Liver (tissue), 9 donors: Measurements from ENCODE around the gene AHI1. TPM values are rescaled to one million over a fixed set of nuclear protein-coding genes. Genes with fewer than 3 reads are reported as not detected.

ENCODE experiments used
- DNase-seq: peaks from one replicate; pipeline ENCODE4 v3.0.0-alpha.2; 2017; ENCODE audit warnings: low spot score
- H3K27ac ChIP-seq, 2 donors: one replicate each; pipeline ENCODE4 v1.7.0; 2013; ENCODE audit warnings: inconsistent platforms in 2 of 2, low read length in 2 of 2, control low read depth in 1 of 2, low read depth in 1 of 2, mild to moderate bottlenecking in 1 of 2
- H3K27me3 ChIP-seq, 4 donors: one replicate each; pipeline versions ENCODE4 v1.6.1 to v1.7.0; 2013; ENCODE audit warnings: low read length in 3 of 4, inconsistent platforms in 1 of 4, mild to moderate bottlenecking in 1 of 4, moderate library complexity in 1 of 4; ENCODE audit not compliant: control insufficient read depth in 4 of 4, insufficient read depth in 4 of 4
- H3K36me3 ChIP-seq, 4 donors: one replicate each; pipeline versions ENCODE4 v1.6.1 to v1.7.0; 2013; ENCODE audit warnings: low read length in 3 of 4, mild to moderate bottlenecking in 3 of 4, low read depth in 1 of 4, moderate library complexity in 1 of 4; ENCODE audit not compliant: control insufficient read depth in 4 of 4, insufficient read depth in 3 of 4
- H3K4me1 ChIP-seq, 4 donors: one replicate each; pipeline versions ENCODE4 v1.6.1 to v1.7.0; 2013; ENCODE audit warnings: low read length in 3 of 4, mild to moderate bottlenecking in 3 of 4, moderate library complexity in 1 of 4; ENCODE audit not compliant: control insufficient read depth in 4 of 4, insufficient read depth in 4 of 4
- H3K4me3 ChIP-seq, 3 donors: one replicate each; pipeline versions ENCODE4 v1.6.1 to v1.7.0; 2013; ENCODE audit warnings: low read length in 3 of 3, control low read depth in 1 of 3, low read depth in 1 of 3, mild to moderate bottlenecking in 1 of 3
- H3K9ac ChIP-seq, 2 donors: one replicate each; pipeline ENCODE4 v1.7.0; 2013; ENCODE audit warnings: low read length in 2 of 2, mild to moderate bottlenecking in 2 of 2, moderate library complexity in 2 of 2, control low read depth in 1 of 2, low read depth in 1 of 2
- H3K9me3 ChIP-seq, 4 donors: one replicate each; pipeline versions ENCODE4 v1.6.1 to v1.7.0; 2013; ENCODE audit warnings: low read length in 3 of 4; ENCODE audit not compliant: control insufficient read depth in 4 of 4
- CTCF ChIP-seq: fragments of 150-350 bp; IDR thresholded peaks from 2 replicates; pipeline ENCODE4 v1.5.1; 2017; ENCODE audit warnings: improper control_type of control experiment, low read depth, low read length; ENCODE audit not compliant: missing input control
- HNF4G ChIP-seq: IDR thresholded peaks from 2 replicates; pipeline ENCODE4 v1.6.1; 2016; ENCODE audit warnings: antibody characterized with exemption
- JUND ChIP-seq, 2 donors: IDR thresholded peaks; 2 replicates each; pipeline ENCODE4 v1.6.1; 2016; ENCODE audit warnings: antibody characterized with exemption in 2 of 2
- NR2F2 ChIP-seq: IDR thresholded peaks from 2 replicates; pipeline ENCODE4 v1.6.1; 2016; ENCODE audit warnings: antibody characterized with exemption
- RAD21 ChIP-seq, 2 donors: IDR thresholded peaks; 2 replicates each; pipeline ENCODE4 v1.6.1; 2016; ENCODE audit warnings: antibody characterized with exemption in 2 of 2, mild to moderate bottlenecking in 2 of 2
- SP1 ChIP-seq: IDR thresholded peaks from 2 replicates; pipeline ENCODE4 v1.6.1; 2018; ENCODE audit warnings: antibody characterized with exemption, mild to moderate bottlenecking
- TAF1 ChIP-seq: conservative IDR thresholded peaks from 2 replicates; pipeline ENCODE4 v1.6.1; 2016; ENCODE audit warnings: antibody characterized with exemption, mild to moderate bottlenecking
- YY1 ChIP-seq: IDR thresholded peaks from 2 replicates; pipeline ENCODE4 v1.6.1; 2016; ENCODE audit warnings: antibody characterized with exemption, mild to moderate bottlenecking
- WGBS: extraction: QIAGEN DNeasy Blood & Tissue Kit; methylation state at CpG from one replicate; pipeline ENCODE4 v1.1.7; 2013; 5-methylcytosine and 5-hydroxymethylcytosine counted together
- polyA plus RNA-seq, 2 donors: library from polyadenylated mRNA; stranded (reverse) in 1 of 2; unstranded in 1 of 2; fragments of 200-250 nt in 1 of 2; fragments of >200 nt in 1 of 2; fragmentation: Nextera tagmentation in 1 of 2; extraction: Ambion mirVana in 1 of 2; gene quantifications; one replicate each; pipeline versions ENCODE4 v1.2.1 to v1.2.3, GENCODE V29; 2013 to 2015
- total RNA-seq, 2 donors: library from RNA; depleted of rRNA; stranded (reverse); fragments of >200 nt; gene quantifications; one replicate each; pipeline ENCODE4 v1.2.3, GENCODE V29; 2014
- TF ChIP-seq, protein P1 (sequence below): IDR thresholded peaks from 2 replicates; pipeline ENCODE4 v1.6.1; 2016; ENCODE audit warnings: antibody characterized with exemption
- TF ChIP-seq, protein P2 (sequence below): IDR thresholded peaks from 2 replicates; pipeline ENCODE4 v1.6.1; 2016; ENCODE audit warnings: antibody characterized with exemption, mild to moderate bottlenecking
- donor health status: healthy.
- donor health status: healthy.
- donor health status: healthy.
- donor health status: healthy.
- donor health status: healthy.

Gene AHI1
- total and polyA plus RNA-seq, 4 donors, result 2.0 to 14.4 (median 9.0) TPM

GRCh38 chr6:135268740-135269139 lies 228.8 kb downstream of the AHI1 start:
- Histone ChIP-seq H3K27ac (no peak overlapping the region), H3K9me3 (no peaks in the 10 kb centered on the region), H3K4me3 (no peak overlapping the region), H3K9ac (no peak overlapping the region), H3K36me3 (no peaks in the 10 kb centered on the region), H3K4me1 (peaks cover 0 to 7% (median 0%) of the 10 kb centered on the region in 4 donors), H3K27me3 (no peaks in the 10 kb centered on the region)
- WGBS, result 94% methylated on average over 3 of the region's 3 CpGs
- no peak for TF ChIP-seq RAD21 (IDR thresholded peaks at IDR 0.05)
- no peak for TF ChIP-seq SP1
- TF ChIP-seq TAF1, result no peak
- TF ChIP-seq, protein P1, sequence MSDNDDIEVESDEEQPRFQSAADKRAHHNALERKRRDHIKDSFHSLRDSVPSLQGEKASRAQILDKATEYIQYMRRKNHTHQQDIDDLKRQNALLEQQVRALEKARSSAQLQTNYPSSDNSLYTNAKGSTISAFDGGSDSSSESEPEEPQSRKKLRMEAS, result no peak
- TF ChIP-seq HNF4G, result no peak
- TF ChIP-seq CTCF, result no peak
- no peak for TF ChIP-seq JUND (IDR thresholded peaks at IDR 0.05)
- TF ChIP-seq, protein P2, sequence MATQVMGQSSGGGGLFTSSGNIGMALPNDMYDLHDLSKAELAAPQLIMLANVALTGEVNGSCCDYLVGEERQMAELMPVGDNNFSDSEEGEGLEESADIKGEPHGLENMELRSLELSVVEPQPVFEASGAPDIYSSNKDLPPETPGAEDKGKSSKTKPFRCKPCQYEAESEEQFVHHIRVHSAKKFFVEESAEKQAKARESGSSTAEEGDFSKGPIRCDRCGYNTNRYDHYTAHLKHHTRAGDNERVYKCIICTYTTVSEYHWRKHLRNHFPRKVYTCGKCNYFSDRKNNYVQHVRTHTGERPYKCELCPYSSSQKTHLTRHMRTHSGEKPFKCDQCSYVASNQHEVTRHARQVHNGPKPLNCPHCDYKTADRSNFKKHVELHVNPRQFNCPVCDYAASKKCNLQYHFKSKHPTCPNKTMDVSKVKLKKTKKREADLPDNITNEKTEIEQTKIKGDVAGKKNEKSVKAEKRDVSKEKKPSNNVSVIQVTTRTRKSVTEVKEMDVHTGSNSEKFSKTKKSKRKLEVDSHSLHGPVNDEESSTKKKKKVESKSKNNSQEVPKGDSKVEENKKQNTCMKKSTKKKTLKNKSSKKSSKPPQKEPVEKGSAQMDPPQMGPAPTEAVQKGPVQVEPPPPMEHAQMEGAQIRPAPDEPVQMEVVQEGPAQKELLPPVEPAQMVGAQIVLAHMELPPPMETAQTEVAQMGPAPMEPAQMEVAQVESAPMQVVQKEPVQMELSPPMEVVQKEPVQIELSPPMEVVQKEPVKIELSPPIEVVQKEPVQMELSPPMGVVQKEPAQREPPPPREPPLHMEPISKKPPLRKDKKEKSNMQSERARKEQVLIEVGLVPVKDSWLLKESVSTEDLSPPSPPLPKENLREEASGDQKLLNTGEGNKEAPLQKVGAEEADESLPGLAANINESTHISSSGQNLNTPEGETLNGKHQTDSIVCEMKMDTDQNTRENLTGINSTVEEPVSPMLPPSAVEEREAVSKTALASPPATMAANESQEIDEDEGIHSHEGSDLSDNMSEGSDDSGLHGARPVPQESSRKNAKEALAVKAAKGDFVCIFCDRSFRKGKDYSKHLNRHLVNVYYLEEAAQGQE, result no peak
- DNase-seq, result no peak

DNA sequence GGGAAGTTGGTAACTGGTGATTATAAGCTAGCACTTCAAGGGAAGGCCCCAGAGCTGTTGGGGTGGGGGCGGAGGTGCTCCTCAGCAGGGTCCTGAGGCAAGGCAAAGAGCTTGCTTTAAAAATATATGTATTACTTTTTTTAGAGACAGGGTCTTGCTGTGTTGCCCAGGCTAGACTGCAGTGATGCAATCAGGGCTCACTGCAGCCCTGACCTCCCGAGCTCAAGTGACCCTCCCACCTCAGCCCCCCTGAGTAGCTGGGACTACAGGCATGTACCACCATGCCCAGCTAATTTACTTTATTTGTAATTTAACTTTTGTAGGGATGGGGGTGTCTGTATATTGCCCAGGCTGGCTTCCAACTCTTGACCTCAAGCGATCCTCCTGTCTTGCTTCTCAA lies 229.3 kb downstream of the AHI1 start:
- H3K4me1 ChIP-seq, result peaks cover 0 to 7% (median 0%) of the 10 kb centered on the region in 4 donors
- H3K27me3 ChIP-seq, result no peaks in the 10 kb centered on the region
- no peaks in the 10 kb centered on the region for H3K36me3 ChIP-seq
- DNase-seq, result no peak
- WGBS, result 86% methylated on average over 3 of the region's 3 CpGs
- H3K9me3 ChIP-seq, result no peaks in the 10 kb centered on the region
- H3K9ac ChIP-seq, result no peak overlapping the region
- TF ChIP-seq JUND (IDR thresholded peaks at IDR 0.05), result no peak
- TF ChIP-seq, protein P2, result no peak
- TF ChIP-seq YY1, result no peak
- TF ChIP-seq CTCF, result no peak
- no peak for TF ChIP-seq RAD21 (IDR thresholded peaks at IDR 0.05)
- TF ChIP-seq SP1, result no peak
- no peak for TF ChIP-seq NR2F2
- TF ChIP-seq, protein P1, result no peak
- no peak for TF ChIP-seq HNF4G
- no peak overlapping the region for H3K4me3 ChIP-seq
- no peak overlapping the region for H3K27ac ChIP-seq
